Measurements from ENCODE around the gene ZBTB4. TPM values are rescaled to one million over a fixed set of nuclear protein-coding genes. Genes with fewer than 3 reads are reported as not detected.

ZBTB4 gene
- polyA plus RNA-seq, 1 experiment = 25.9 TPM

DNA sequence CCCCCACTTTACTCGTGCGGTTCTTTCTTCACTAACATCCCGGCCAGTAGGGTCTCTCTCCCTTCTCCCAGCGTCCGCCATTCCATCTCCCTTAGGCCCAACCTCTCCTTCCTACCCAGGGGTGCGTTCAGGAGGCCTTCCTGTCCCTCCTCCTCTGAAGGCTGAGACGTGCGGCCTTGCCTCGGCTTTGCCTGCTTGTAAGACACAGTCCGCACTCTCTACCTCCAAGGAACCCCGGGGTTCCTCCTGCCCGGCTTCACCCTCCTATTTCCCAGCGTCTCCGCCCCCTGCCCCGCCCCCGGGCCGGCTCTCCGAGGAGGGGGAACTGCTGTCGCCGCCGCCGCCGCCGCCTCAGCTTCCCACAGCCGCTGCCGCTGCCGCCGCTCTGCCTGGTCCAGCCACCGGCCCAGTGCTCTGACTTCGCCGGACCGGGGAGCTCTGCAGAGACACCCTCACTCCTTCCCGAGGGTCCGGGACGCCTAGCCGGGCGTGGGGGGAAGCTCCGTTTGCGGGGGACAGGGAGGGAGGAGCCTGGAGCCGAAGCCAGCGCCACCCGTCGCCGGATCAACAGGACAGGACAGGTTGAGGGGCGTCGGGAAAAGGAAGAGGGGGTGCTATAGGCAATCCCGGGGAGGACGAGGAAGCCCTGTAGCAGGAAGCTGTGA, 41.3 kb downstream of the ZBTB4 start:
- no peak for DNase-seq (ENCODE audit: low read depth)
- no peaks in the 10 kb centered on the region for H3K36me3 ChIP-seq (ENCODE audit: control insufficient read depth, insufficient read depth, low read length)
- peaks cover 23% of the 10 kb centered on the region for H3K27me3 ChIP-seq (ENCODE audit: control insufficient read depth, insufficient read depth, low read length)
- TF ChIP-seq, protein P1, sequence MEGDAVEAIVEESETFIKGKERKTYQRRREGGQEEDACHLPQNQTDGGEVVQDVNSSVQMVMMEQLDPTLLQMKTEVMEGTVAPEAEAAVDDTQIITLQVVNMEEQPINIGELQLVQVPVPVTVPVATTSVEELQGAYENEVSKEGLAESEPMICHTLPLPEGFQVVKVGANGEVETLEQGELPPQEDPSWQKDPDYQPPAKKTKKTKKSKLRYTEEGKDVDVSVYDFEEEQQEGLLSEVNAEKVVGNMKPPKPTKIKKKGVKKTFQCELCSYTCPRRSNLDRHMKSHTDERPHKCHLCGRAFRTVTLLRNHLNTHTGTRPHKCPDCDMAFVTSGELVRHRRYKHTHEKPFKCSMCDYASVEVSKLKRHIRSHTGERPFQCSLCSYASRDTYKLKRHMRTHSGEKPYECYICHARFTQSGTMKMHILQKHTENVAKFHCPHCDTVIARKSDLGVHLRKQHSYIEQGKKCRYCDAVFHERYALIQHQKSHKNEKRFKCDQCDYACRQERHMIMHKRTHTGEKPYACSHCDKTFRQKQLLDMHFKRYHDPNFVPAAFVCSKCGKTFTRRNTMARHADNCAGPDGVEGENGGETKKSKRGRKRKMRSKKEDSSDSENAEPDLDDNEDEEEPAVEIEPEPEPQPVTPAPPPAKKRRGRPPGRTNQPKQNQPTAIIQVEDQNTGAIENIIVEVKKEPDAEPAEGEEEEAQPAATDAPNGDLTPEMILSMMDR (IDR thresholded peaks at IDR 0.05; ENCODE audit: insufficient read depth, low read depth, low read length) = no peak
- POLR2A ChIA-PET = interaction anchor here (0.5 kb wide), 1 partner anchor 118 kb away, joined by 3 read pairs; no protein-coding TSS in a partner anchor
- H3K4me3 ChIP-seq (ENCODE audit: low read depth, low read length) = peak overlapping the region; percentile 9; the same call in 1 of the 2 replicates
- CTCF ChIA-PET = interaction anchor here (0.6 to 5.4 kb wide), 9 partner anchors 9 to 151 kb away, joined by 3 to 45 read pairs (median 7); partner anchors contain the start of genes POLR2A, SENP3, SOX15 and TMEM95

DNA sequence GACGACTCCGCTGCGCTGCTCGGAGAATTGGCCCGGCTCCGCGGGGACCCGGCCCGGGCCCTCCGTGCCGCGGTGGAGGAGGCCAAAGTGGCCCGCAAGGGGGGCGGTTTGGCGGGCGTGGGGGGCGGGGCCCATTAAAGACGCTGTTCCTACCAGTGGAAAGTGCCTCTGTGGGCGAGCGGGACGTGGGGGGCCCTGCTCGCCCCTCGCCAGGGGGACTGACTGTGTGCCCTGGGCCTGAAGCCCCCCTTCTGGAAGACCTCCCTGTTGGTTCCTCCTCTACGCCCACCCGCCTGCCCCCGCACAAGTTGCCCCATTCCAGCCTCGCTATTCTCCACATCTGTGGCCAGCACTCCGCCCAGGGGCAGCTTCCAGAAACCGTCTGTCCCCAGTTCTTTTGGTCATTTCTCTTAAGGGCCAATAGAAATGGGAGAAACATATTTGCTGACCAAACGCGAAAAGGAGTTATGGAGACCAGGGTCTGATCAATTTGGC, 42.0 kb downstream of the ZBTB4 start:
- H3K27me3 ChIP-seq (ENCODE audit: control insufficient read depth, insufficient read depth, low read length) = peaks cover 23% of the 10 kb centered on the region
- H3K4me3 ChIP-seq (ENCODE audit: low read depth, low read length) = 0 out of 2 replicates have a peak overlapping the region, but pooled peaks have one; percentile 1
- CTCF ChIA-PET = interaction anchor here (0.6 to 5.4 kb wide), 21 partner anchors 10 to 190 kb away, joined by 3 to 45 read pairs (median 7); partner anchors contain the start of genes NLGN2, POLR2A, SAT2 and SENP3
- no peak for DNase-seq (ENCODE audit: low read depth)
- POLR2A ChIA-PET = interaction anchor here (0.6 kb wide), 1 partner anchor 16 kb away, joined by 3 read pairs; no protein-coding TSS in a partner anchor
- TF ChIP-seq, protein P1 (IDR thresholded peaks at IDR 0.05; ENCODE audit: insufficient read depth, low read depth, low read length) = no peak
- no peaks in the 10 kb centered on the region for H3K36me3 ChIP-seq (ENCODE audit: control insufficient read depth, insufficient read depth, low read length)

DNA sequence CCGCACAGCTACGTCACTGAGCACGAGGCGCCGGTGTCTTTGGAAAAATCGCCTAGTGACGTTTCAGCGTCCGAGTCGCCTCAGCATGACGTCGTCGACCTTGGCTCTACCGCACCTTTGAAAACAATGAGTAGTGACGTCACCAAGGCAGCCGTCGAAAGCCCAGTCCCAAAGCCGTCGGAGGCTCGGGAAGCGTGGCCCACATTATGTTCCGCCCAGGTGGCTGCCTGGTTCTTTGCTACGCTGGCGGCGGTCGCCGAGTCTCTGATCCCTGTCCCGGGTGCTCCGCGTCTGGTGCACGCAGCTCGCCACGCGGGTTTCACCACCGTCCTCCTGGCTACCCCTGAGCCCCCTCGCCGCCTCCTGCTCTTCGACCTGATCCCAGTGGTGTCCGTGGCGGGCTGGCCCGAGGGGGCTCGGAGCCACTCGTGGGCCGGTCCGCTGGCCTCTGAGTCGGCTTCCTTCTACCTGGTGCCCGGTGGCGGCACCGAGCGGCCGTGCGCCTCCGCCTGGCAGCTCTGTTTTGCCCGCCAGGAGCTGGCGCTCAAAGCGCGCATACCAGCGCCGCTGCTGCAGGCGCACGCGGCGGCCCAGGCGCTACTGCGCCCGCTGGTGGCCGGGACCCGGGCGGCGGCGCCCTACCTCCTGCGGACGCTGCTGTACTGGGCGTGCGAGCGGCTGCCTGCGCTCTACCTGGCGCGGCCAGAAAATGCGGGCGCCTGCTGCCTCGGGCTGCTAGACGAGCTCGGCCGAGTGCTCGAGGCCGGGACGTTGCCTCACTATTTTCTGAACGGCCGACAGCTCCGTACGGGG, 42.7 kb downstream of the ZBTB4 start:
- POLR2A ChIA-PET = interaction anchor here (0.6 kb wide), 1 partner anchor 16 kb away, joined by 3 read pairs; no protein-coding TSS in a partner anchor
- Histone ChIP-seq H3K4me3 (ENCODE audit: low read depth, low read length) (peak overlapping the region; percentile 23), H3K36me3 (ENCODE audit: control insufficient read depth, insufficient read depth, low read length) (no peaks in the 10 kb centered on the region), H3K27me3 (ENCODE audit: control insufficient read depth, insufficient read depth, low read length) (peaks cover 23% of the 10 kb centered on the region)
- CTCF ChIA-PET = interaction anchor here (0.6 to 5.4 kb wide), 31 partner anchors 9 to 190 kb away, joined by 3 to 45 read pairs (median 6); partner anchors contain the start of genes CTDNEP1, NLGN2, POLR2A and SAT2
- TF ChIP-seq, protein P1 (IDR thresholded peaks at IDR 0.05; ENCODE audit: insufficient read depth, low read depth, low read length) = peak; percentile 48
- DNase-seq (ENCODE audit: low read depth) = no peak

DNA sequence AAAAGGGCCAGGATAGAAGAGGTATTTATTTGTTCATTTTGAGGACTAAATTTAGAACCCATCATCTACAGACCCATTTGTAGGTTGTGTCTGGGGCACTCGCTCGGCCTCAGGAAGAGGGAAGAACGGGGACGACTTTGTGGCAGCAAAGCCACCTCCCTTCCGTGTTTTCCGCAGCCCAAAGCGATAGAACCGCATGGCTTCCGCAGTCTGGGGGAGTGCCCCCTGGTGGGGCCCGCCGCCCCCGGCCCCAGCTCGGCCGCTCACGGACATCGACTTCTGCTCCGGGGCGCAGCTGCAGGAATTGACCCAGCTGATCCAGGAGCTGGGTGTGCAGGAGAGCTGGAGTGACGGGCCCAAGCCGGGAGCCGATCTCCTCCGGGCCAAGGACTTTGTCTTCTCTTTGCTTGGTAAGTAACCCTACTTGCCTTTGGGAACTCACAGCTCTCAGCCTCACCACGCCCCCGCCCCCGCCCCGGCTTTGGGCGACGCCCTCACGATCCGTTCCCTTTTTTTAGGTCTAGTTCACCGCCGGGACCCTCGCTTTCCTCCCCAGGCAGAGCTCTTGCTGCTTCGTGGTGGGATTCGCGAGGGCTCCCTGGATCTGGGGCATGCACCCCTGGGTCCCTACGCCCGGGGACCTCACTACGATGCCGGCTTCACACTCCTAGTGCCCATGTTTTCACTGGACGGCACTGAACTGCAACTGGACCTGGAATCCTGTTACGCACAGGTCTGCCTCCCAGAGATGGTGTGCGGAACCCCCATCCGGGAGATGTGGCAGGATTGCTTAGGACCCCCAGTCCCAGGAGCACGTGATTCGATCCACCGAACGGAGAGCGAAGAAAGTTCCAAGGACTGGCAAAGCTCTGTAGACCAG, 43.5 kb downstream of the ZBTB4 start:
- peaks cover 19% of the 10 kb centered on the region for H3K27me3 ChIP-seq (ENCODE audit: control insufficient read depth, insufficient read depth, low read length)
- no peaks in the 10 kb centered on the region for H3K36me3 ChIP-seq (ENCODE audit: control insufficient read depth, insufficient read depth, low read length)
- TF ChIP-seq, protein P1 (IDR thresholded peaks at IDR 0.05; ENCODE audit: insufficient read depth, low read depth, low read length) = peak; percentile 27
- ChIA-PET POLR2A (interaction anchor here (0.6 kb wide), 1 partner anchor 51 kb away, joined by 3 read pairs; no protein-coding TSS in a partner anchor), CTCF (interaction anchor here (0.8 to 5.4 kb wide), 19 partner anchors 8 to 185 kb away, joined by 3 to 45 read pairs (median 7); partner anchors contain the start of genes CTDNEP1, POLR2A, SENP3 and TMEM256)
- peak overlapping the region; percentile 44 for H3K4me3 ChIP-seq (ENCODE audit: low read depth, low read length)
- no peak for DNase-seq (ENCODE audit: low read depth)
